ENCODE results near the gene RALGPS1.
A peak's percentile ranks its signal among the peaks of the same experiment; 100 is the strongest.

Gene RALGPS1

GRCh38 chr9:126973651-126974529 lies 59.3 kb downstream of the RALGPS1 start:
- no peak for TF ChIP-seq CTCF (IDR thresholded peaks at IDR 0.05)
- Mint-ChIP-seq H3K4me1 (peaks cover 35% of the 10 kb centered on the region), H3K27ac (peak overlapping the region; percentile 79), H3K9me3 (no peaks in the 10 kb centered on the region), H3K36me3 (ENCODE audit: low read depth) (no peaks in the 10 kb centered on the region), H3K4me3 (no peak overlapping the region), H3K27me3 (ENCODE audit: low read depth, poor library complexity) (peaks cover 9% of the 10 kb centered on the region)
- DNase-seq: no peak

- no peaks in the 10 kb centered on the region for H3K36me3 Mint-ChIP-seq (ENCODE audit: low read depth)
- no peaks in the 10 kb centered on the region for H3K9me3 Mint-ChIP-seq
- no peak overlapping the region for H3K27ac Mint-ChIP-seq
- H3K4me1 Mint-ChIP-seq: peaks cover 35% of the 10 kb centered on the region
- peak; percentile 27 for DNase-seq
- TF ChIP-seq CTCF (IDR thresholded peaks at IDR 0.05): no peak
- peaks cover 9% of the 10 kb centered on the region for H3K27me3 Mint-ChIP-seq (ENCODE audit: low read depth, poor library complexity)
- no peak overlapping the region for H3K4me3 Mint-ChIP-seq
Measured at GRCh38 chr9:126974594-126974993, 60.0 kb downstream of the RALGPS1 start.

GRCh38 chr9:126975327-126976220 lies 61.0 kb downstream of the RALGPS1 start:
- H3K36me3 Mint-ChIP-seq (ENCODE audit: low read depth): no peaks in the 10 kb centered on the region
- TF ChIP-seq CTCF (IDR thresholded peaks at IDR 0.05): no peak
- H3K9me3 Mint-ChIP-seq: no peaks in the 10 kb centered on the region
- DNase-seq: no peak
- no peak overlapping the region for H3K27ac Mint-ChIP-seq
- H3K4me1 Mint-ChIP-seq: peaks cover 35% of the 10 kb centered on the region
- H3K4me3 Mint-ChIP-seq: no peak overlapping the region
- peaks cover 9% of the 10 kb centered on the region for H3K27me3 Mint-ChIP-seq (ENCODE audit: low read depth, poor library complexity)

- H3K36me3 Mint-ChIP-seq (ENCODE audit: low read depth): no peaks in the 10 kb centered on the region
- no peaks in the 10 kb centered on the region for H3K27me3 Mint-ChIP-seq (ENCODE audit: low read depth, poor library complexity)
- H3K27ac Mint-ChIP-seq: no peak overlapping the region
- H3K9me3 Mint-ChIP-seq: no peaks in the 10 kb centered on the region
- DNase-seq: no peak
- H3K4me3 Mint-ChIP-seq: no peak overlapping the region
- peaks cover 31% of the 10 kb centered on the region for H3K4me1 Mint-ChIP-seq
- no peak for TF ChIP-seq CTCF (IDR thresholded peaks at IDR 0.05)
Measured at GRCh38 chr9:126979461-126979860, 64.9 kb downstream of the RALGPS1 start.

GRCh38 chr9:126980231-126980630 lies 65.6 kb downstream of the RALGPS1 start:
- Mint-ChIP-seq H3K4me1 (peaks cover 23% of the 10 kb centered on the region), H3K27me3 (ENCODE audit: low read depth, poor library complexity) (no peaks in the 10 kb centered on the region), H3K36me3 (ENCODE audit: low read depth) (no peaks in the 10 kb centered on the region), H3K9me3 (no peaks in the 10 kb centered on the region), H3K27ac (no peak overlapping the region), H3K4me3 (no peak overlapping the region)
- no peak for TF ChIP-seq CTCF (IDR thresholded peaks at IDR 0.05)
- no peak for DNase-seq

All from nephron progenitor cell (in vitro differentiated cells).